ENCODE results near the gene TMEM185B. TPM values are rescaled to one million over a fixed set of nuclear protein-coding genes. Genes with fewer than 3 reads are reported as not detected.
"Not testable (repeated sequence)": the region's sequence is repeated elsewhere in the genome, so short reads cannot be mapped to it uniquely, and the experiment has no call there.

TMEM185B gene
- total RNA-seq, 1 donor from 2014 or later = 22.9 TPM

DNA sequence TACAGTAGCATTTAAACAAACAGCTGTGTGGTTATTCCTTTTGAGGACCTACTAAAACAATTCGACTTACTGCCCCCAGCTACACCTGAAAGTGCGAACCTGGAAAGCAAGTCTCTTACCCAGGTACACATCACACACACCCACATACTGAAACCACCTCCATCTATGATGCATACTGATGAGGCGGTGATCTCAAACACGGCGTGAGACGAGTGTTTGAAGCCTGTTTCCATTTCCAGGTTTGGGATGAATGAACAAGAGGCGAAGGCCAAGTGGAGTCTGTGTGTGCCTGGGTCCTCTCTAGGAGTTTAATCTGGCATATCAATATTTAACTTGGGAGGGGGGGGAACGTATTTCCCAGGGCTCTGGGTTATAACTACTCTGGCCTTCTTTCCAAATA is 1.6 kb downstream of the TMEM185B start:
- ATAC-seq = no peak
- DNase-seq = no peak
- intact Hi-C loops (cut with micrococcal nuclease) = no loop called here

DNA sequence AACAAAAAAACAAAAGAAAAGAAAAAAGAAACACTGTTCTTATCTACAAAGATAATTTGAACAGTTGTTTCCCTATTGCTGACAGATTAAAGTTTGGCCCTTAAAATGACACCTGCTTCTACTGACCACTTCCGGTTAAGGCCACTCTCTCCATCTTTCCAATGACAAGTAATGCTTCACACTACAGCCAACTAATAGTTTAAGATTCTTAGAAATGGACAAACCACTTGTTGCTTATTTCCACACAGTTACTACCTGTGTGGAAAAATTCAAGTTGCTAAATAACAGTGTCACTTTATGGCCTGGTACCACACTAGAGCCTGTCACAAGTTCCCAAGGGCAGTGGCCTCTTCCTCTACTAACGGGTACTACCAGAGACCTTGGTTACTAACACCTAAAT is 2.4 kb downstream of the TMEM185B start:
- DNase-seq (no peak), ATAC-seq (no peak)
- intact Hi-C loops (cut with micrococcal nuclease) = no loop called here

DNA sequence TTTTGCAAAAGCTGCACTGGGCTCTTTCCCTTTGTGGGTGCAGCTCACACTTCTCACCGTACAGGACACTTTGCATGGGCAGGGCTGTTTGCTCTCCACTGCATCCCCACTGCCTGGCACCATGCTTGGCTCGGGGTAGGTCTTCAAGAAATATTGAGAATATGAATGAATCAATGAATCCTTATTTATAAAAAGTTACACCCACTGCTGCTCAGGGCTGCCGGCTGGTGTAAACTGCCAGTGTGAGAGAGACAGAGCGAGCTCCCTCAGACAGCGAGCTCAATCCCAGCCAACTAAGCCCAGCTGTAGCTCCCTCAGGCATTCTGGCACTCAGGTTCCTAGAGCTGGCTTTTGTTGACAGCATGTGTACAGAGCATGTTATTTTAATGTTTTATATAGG is 3.4 kb downstream of the TMEM185B start:
- ATAC-seq (no peak), DNase-seq (no peak)
- intact Hi-C loops (cut with micrococcal nuclease) = no loop called here

DNA sequence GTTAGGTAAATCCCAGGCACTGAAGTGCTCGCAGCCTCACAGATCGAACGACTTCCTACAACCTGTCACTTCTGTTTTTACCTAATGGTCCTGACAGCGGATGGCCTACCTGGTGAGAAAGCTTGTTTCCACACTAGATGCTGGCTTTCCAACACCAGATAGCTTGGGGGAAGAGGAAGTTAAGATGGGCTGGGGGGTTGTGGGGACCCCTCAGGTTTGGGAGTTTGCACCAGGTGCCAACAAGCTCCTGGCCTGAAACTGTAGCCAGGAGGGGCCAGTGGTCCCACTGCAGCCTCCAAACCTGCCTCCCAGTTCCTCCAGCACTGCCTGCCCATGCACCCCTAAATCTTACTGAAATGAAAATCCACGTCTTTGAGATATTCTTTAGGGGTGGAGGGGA is 3.9 kb downstream of the TMEM185B start:
- ATAC-seq = no peak
- no peak for DNase-seq
- intact Hi-C loops (cut with micrococcal nuclease) = no loop called here

DNA sequence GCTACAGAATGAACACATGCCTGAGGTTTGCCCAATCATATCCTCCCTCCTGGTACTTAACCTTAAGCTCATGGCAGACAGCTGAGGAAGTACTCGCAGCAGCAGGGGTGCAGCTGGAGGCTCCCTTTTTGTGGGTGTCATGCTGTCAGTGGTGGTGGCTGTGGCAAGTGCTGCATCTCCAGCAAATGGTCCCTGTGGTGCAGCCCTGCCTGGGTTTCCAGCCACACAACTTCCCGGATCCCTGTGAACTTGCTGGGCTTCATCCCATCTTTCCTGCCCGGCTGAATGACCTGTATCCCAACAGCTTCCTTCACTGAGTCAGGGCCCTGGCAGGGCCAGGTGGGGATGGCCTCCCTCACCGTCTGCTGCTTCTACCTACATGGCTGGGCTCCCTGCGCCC is 5.0 kb downstream of the TMEM185B start:
- DNase-seq = no peak
- intact Hi-C loops (cut with micrococcal nuclease) = no loop called here

DNA sequence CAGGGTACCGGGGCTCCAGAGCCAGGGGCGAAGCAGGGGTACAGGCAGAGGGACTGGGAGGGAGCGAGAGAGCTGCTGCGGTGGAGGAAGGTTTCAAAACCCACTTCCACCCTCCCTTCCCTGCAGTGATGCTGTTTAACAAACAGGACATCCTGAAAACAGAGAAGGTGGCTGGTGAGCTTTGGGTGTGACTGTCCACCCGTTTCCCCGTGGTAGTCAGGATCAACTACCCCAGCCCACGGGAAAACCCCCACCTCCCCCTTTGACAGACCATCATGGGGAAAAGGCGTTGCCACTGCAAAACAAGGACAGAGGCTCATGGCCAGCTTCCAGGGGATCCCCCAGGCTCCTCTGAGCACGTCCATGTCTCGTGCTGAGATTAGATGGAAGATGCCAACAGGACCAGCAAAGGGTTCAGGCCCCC is 12.9 kb downstream of the TMEM185B start:
- ATAC-seq (no peak), DNase-seq (no peak)
- intact Hi-C loops (cut with micrococcal nuclease) = no loop called here

More for the DNA sequence above, 5.0 kb downstream of the TMEM185B start:
- ATAC-seq = no peak

DNA sequence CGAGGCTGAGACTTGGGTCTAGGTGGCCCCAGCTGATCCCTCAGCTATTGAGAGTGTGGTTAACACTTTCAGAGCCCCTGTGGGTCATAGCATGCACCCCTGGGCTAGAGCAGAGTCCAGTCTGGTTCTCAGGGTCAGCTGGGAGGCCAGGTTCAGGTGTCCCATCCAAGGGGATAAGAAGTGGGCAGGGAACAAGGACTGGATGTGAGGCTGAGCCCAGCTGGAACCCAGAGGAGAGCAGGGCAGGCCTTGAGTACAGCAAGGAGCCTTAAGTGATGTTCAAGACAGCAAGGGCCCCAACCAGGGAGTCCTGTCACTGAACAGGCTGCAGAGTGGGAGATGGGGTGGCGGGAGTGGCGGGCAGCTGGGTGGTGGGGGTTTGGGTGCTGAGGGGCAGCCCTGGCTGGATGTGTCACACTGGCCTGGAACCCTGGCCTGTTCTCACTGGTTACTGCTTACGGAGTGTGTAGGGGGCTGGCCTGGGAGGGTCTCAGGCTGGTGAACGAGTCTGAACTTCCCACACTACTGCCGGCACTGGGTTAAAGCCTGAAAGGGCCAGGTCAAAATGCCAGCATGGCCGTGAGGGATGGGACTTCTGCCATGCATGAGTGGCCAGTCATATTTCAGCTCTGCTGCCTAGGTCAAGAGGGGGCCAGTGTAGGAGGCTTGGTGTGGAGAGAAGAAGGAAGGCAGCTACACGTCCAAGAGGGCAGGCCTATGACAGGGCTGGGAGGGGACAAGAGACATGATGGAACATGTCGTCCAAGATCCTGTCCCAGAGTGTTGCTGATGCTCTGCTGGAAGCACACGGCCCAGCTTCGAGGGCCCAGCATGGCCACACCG is 13.6 kb downstream of the TMEM185B start:
- intact Hi-C loops (cut with micrococcal nuclease) = no loop called here
- ATAC-seq (peak; percentile 38), DNase-seq (no peak)

DNA sequence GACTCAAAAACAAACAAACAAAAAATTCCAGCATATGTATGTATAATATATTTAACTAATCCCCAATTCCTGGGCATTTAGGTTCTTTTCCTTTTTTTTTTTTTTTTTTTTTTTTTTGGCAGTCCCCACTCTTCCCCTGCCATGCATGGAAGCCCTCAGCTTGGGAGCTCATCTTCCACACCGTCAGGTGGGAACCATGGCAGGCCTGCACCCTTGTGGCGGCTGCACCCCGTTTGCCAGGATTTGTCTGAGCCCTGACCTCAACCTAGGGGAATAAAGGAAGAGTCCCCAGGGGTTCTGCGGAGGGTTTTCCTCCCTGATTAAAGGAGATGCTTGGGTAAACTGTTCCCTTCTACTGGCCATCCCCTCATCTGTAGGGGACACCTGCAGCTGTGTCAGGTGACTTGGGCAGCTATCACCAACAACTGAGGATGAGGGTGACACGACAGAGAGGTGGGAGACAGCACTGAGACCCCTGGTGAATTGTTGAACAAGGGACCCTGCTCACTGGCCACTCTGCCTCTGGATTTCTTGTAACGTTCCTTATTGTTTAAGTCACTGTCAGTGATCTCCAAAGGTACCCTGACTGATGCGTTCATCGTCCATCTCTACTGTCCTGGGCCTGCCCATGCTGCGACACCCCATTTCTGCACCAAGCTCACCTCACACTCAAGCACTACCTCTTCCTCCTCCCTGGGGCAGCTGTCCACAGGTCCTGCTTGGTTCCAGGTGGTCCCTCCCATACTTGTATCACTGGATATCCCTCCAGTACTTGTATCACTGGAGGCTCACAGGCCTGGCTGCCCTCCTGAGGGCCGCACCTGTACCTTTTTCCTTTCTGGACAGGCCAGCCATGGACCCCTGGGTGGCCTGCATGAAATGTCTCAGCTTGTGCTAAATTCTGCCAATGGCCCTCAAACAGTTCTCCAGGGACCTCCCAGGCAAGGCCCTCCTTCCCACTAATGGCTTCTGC is 14.5 kb downstream of the TMEM185B start:
- DNase-seq (no peak), ATAC-seq (no peak)
- intact Hi-C loops (cut with micrococcal nuclease) = no loop called here

DNA sequence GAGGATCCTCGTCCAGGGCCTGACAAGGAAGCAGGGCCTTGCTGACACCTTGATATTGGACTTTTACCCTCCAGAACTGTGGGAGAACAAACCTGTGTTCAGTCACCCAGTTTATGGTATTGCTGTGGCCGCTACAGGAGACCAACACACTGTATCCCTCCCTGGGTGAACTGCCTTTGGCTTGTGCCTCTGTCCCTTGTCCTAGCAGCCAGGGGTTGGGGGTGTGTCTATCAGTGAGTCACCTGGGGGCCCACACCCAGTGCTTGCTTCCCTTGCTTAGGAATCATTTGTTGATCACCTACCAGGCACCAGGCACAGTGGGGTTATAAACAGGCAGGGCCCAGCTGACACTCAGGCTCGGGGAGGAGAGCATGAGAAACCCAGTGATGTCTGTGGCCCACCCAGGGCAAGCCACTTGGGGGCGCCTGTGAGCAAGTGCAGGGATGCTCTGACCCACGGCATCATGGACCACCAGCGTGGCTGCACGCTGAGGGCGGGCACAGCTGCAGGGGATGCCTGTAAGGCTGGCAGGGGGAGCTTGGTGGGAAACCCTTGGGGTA is 17.1 kb downstream of the TMEM185B start:
- no peak for DNase-seq
- intact Hi-C loops (cut with micrococcal nuclease) = no loop called here
- ATAC-seq = no peak

DNA sequence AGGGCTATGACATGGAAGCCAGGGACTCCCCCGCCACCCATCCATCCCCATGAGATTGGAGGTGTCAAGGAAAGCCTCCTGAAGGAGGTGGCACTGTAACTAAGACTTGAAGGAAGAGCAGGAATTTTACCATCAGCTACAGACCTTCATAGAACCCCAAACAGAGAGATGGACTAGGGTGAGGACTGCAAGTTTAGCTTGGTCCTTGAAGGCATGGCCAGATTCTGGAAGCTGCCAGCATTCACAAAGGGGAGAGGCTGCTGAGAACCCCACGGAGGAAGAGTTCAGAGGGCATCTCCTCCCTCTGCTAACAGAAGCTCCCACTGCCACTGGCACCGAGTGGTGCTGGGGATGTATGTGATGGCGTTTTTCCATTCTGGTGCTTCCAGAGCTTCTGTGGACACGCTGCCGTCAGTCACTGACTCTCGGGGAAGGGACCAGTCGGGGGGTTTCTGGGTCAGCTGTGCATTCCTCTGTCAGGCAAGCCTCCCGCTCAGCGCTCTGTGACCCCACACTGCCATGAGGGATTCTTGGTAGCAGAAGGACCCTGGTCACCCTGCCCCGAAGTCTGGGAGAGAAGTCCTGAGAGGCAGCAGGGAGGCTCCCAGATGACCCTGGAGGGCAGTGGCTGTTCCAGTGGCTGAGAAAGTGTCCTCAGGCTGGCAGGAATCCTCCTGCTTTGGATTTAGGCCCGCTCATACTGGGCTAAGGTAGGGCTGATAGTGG is 18.1 kb downstream of the TMEM185B start:
- intact Hi-C loops (cut with micrococcal nuclease) = no loop called here
- DNase-seq (no peak), ATAC-seq (no peak)

DNA sequence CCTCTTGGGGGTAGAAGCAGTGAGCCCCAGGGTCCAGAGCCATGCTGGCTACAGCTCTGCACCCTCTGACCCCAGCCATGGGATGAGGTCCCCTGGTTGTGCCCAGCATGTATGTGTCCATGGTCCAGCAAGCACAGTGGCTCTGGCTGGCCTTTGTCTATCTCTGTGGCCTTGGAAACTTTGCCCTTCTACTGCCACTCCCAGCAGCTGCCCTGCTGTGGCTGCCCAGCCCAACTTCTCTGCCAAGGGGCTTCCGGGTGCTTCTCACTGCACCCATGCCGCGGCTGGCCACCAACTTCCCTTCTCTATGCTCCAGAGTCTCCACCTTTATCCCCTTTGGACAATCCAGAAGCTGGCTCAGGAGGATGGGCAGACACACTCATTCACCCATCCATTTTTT is 18.8 kb downstream of the TMEM185B start:
- no peak for ATAC-seq
- intact Hi-C loops (cut with micrococcal nuclease) = no loop called here
- DNase-seq = no peak

DNA sequence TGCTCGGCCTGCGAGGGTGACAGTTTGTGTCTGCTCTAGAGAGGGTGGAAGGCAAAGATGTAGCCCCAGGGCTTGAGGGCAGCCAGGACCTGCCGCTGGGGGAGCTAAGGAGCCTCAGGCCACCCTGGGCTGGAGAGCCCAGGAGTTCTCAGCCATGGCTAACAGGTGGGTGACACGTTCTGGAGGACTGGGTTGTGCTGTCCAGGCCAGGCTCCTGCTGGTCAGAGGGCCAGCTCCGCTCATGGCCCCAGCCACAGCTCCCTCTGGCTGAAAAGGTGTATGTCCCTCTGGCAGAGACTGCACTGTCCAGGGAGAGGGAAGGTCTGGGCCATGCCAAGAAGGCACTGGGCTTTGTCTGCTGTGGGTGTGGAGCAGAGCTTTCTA is 19.2 kb downstream of the TMEM185B start:
- ATAC-seq = peak; percentile 62
- intact Hi-C loops (cut with micrococcal nuclease) = no loop called here
- DNase-seq = no peak

DNA sequence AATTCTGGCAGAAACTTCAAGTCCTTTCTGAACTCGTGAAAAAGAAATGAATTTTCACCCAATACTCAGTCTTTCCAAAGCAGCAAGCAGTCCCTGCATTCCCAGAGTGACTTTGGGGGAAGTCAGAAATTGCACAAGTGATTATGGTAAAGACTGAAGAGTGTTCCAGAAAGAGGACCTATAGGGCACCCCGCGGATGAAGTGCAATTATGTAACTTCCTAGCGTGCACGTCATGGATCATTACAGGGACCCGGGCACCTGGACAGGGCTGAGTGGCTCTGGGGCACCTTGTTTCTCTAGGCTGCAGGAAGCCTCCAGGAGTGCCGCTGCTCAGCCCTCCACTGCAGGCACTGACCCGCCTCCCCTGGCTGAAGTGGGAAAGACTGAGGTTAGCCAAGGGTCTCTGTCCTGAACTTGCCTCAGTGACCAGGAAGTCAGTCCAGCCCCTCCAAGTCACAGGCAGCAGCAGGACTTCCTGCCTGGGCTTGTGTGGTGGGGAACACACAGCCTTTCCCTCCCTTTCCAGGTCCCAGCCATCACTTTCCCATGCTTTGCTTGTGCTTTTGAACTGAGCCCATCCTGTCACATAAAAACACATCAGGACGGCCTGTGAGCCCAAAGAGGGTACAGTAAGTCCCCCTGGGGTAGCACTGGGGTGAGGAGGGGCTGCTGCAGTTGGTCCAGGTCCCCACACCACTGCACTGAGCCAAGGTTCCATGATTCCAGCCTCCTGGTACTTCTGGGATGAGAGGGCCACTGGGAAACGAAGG is 19.8 kb downstream of the TMEM185B start:
- peak; percentile 18 for ATAC-seq
- no peak for DNase-seq
- intact Hi-C loops (cut with micrococcal nuclease) = no loop called here

DNA sequence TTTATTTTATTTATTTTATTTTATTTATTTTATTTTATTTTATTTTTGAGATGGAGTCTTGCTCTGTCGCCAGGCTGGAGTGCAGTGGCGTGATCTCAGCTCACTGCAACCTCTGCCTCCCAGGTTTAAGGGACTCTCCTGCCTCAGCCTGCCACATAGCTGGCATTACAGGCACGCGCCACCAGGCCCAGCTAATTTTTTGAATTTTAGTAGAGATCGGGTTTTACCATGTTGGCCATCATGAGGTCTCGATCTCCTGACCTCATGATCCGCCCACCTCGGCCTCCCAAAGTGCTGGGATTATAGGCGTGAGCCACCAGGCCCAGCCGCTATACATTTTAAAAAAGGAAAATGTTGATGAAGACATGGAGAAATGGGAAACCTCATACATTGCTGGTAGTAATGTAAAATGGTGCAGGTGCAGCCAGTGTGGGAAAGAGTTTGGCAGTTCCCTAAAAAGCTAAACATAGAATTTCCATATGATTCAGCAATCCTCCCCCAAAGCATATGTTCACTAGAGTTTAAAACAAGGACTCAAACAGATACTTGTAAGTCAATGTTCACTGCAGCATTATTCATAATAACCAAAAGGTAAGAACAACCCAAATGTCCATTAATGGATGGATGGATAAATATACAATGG is 23.3 kb downstream of the TMEM185B start:
- not testable (repeated sequence) for ATAC-seq

DNA sequence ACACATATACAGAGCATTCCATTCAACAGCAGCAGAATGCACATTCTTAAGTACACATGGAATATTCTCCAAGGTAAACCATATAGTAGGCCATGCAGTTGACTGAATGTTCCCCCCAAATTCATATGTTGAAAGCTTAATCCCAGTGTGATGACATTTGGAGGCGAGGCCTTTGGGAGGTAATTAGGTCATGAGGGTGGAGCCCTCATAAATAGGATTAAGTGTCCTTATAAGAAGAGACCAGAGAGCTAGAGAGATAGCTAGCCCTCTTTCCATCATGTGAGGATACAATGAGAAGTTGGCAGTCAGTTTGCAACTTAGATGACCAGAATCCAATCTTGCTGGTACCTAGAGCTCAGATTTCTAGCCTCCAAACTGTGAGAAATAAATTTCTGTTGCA is 27.6 kb downstream of the TMEM185B start:
- intact Hi-C loops (cut with micrococcal nuclease) = no loop called here
- ATAC-seq (no peak), DNase-seq (no peak)

More for the DNA sequence above, 23.3 kb downstream of the TMEM185B start:
- DNase-seq; intact Hi-C loops (cut with micrococcal nuclease): not testable (repeated sequence)

DNA sequence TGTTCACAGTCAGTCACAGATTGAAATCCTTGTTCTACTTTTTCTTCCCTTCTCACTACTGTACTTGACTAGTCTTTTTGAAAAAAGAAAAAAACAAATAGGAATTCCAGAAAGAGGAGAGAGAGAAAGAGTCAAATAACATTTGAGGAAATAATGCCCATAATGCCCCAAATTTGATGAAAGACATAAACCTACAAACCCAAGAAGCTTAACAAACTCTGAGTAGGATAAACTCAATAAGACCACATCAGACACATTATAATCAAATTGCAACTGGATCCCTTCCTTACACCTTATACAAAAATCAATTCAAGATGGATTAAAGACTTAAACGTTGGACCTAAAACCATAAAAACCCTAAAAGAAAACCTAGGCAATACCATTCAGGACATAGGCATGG is 30.9 kb downstream of the TMEM185B start:
- intact Hi-C loops (cut with micrococcal nuclease) = no loop called here
- no peak for DNase-seq
- ATAC-seq = no peak

DNA sequence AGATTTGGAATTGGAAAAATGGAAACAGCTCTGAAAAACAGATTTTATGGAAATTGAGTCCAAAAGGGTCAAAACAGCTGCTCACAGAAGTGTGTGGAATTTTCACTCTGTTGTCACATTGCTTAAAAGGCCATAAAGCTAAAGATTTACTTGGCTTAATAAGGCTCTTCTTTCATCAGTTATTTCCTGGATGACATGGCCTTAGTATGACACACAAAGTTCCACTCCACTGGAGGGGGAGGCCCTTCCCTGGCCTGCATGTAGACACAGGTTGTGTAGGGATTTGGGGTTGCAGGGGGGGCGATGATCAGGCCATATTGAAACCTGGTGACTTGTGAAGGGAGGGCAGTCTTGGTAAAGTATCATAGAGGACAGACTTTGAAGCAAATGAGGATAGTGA is 34.0 kb downstream of the TMEM185B start:
- ATAC-seq (no peak), DNase-seq (no peak)
- intact Hi-C loops (cut with micrococcal nuclease) = no loop called here

DNA sequence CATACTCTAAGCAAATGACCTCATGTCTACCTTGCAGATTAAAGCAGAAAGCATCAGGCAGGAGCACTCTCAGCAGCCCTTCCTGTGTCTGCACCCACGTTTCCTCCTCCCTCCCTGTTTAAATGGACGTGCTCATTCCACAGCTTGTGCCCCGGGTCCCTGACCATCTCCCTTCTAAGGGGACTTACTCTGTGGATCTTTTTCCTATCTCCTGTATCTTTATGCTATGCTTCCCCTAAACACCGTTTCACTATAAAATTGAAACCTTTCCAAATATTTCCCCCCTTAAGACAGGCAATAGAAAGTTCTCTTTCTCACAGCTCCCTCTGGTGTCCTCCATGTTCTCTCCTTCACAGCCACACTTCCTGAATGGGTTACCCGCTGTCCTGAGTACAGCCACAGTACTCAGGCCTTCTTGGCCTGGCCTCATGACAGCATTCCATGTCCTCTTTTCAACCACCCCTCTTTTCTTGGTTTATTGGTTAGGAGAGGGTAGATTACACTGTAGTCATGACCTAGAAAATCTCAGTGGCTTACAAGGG is 41.1 kb downstream of the TMEM185B start:
- ATAC-seq = no peak
- DNase-seq = no peak
- intact Hi-C loops (cut with micrococcal nuclease) = no loop called here
